ENCODE data around the gene ABCC3. TPM values are rescaled to one million over a fixed set of nuclear protein-coding genes. Genes with fewer than 3 reads are reported as not detected.

Gene ABCC3
- total and polyA plus RNA-seq, 2 of the 8 experiments (the other 6 are each of a cell fraction or from before 2014, with no cell fraction given), result 0.35 to 0.37 TPM

DNA sequence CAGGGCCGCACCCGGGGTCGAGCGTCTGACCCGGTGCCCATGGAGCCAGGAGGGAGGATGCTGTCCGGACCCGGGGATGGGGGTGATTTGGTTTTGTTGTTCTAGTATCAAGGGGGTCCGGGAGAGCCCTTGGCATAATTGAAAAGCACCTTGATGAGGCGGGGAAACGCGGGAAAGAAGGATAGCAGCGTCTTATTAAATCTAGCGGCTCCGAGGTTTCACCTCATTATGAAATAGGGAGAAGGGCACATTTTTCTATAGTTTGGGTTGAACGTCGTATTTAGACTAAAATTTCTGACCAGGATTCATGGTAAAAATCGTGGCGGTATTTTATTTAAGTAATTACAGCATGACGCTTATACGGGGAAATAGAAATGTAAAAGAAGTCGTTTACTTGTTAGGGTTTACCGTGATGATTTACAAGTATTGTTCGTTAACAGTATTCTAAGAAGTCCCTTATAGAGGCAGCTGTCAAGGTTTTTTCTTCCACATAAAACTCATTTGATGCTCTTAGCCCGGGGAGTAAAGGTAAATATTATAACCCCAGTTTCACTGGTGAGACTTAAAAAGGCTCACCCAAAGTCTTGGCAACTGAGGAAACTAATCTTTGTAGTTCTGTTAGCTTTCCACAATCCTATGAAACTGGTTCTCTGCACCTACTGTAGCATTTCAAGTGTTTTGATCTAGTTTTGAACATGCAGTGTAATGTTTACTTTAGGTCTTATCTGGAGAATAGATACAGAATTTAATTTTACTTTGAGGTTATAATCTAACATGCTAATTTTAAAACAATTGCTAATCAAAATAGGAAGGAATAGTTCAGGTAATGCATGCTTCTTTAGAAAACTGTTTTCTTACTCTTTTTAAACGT lies 85.5 kb downstream of the ABCC3 start:
- Histone ChIP-seq H3K23me2 (ENCODE audit: low read depth, low read length) (no peaks in the 10 kb centered on the region; the same call in 1 of the 2 replicates), H4K91ac (replicated peaks; ENCODE audit: insufficient read length, low read length) (peak overlapping the region; percentile 75), H3K36me3 (ENCODE audit: control insufficient read depth in 2 of 4, insufficient read depth in 4 of 4, low read length in 3 of 4) (0 out of 8 replicates have a peak, but pooled peaks cover 0 to 5% (median 1%) of the 10 kb centered on the region in 4 experiments), H3K18ac (ENCODE audit: extremely low read depth, low read length) (no peak overlapping the region), H3K14ac (ENCODE audit: insufficient read length) (peak overlapping the region; percentile 87), H3K4me2 (ENCODE audit: insufficient read depth in 1 of 2, low read depth in 2 of 2, low read length in 2 of 2) (peak overlapping the region; percentile 75 to 92), H2AFZ (ENCODE audit: low read length) (no peak overlapping the region), H3K4me1 (replicated peaks in 1 of 4; ENCODE audit: control insufficient read depth in 3 of 4, insufficient read depth in 4 of 4, low read length in 3 of 4) (peaks cover 0 to 8% (median 2%) of the 10 kb centered on the region in 4 experiments; a peak in 3 of 7 replicates), H4K5ac (ENCODE audit: insufficient read length, low read depth, low read length) (peak overlapping the region; percentile 98), H3K79me1 (ENCODE audit: low read depth, low read length) (no peaks in the 10 kb centered on the region), H4K20me1 (replicated peaks in 1 of 2; ENCODE audit: control insufficient read depth in 1 of 2, insufficient read depth in 2 of 2, low read length in 2 of 2) (peaks cover 15 to 27% of the 10 kb centered on the region in 2 experiments), H2BK120ac (replicated peaks; ENCODE audit: low read depth, low read length) (no peak overlapping the region), H2BK5ac (ENCODE audit: low read depth, low read length) (peak overlapping the region; percentile 98), H3K9me3 (ENCODE audit: insufficient read depth in 2 of 2, low read depth in 1 of 2, low read length in 1 of 2) (no peaks in the 10 kb centered on the region), H3K4me3 (ENCODE audit: extremely low read depth in 1 of 4, insufficient read depth in 2 of 4, low read depth in 3 of 4, low read length in 4 of 4) (peak overlapping the region; percentile 60 to 95 (median 94)), H2BK20ac (ENCODE audit: low read length) (no peak overlapping the region), H3K9ac (replicated peaks in 1 of 4; ENCODE audit: extremely low read depth in 1 of 4, low read depth in 3 of 4, low read length in 3 of 4) (peak overlapping the region; percentile 94 to 100 (median 98)), H2AK5ac (ENCODE audit: low read depth, low read length) (no peak overlapping the region), H3K27ac (ENCODE audit: low read depth, low read length) (peak overlapping the region; percentile 99), H3K23ac (ENCODE audit: insufficient read length) (no peak overlapping the region), H4K8ac (ENCODE audit: extremely low read depth, insufficient read depth, low read length) (peak overlapping the region; percentile 100), H3K79me2 (ENCODE audit: control insufficient read depth in 1 of 2, insufficient read depth in 2 of 2, low read length in 2 of 2) (peaks cover 52 to 58% of the 10 kb centered on the region in 2 experiments), H2BK12ac (ENCODE audit: low read depth, low read length) (no peak overlapping the region), H3K4ac (replicated peaks; ENCODE audit: insufficient read length, low read depth, low read length) (peak overlapping the region; percentile 92), H3K27me3 (replicated peaks in 1 of 4; ENCODE audit: control insufficient read depth in 3 of 4, extremely low read depth in 1 of 4, insufficient read depth in 3 of 4, low read length in 3 of 4) (no peaks in the 10 kb centered on the region), H3K56ac (replicated peaks; ENCODE audit: insufficient read length, low read depth, low read length) (no peak overlapping the region), H2BK15ac (ENCODE audit: low read length) (no peak overlapping the region)
- CTCF ChIA-PET (ENCODE audit: partially characterized antibody), result no interaction called here
- FAIRE-seq (no peak), DNase-seq (ENCODE audit: low read depth in 1 of 2, low spot score in 2 of 2) (no peak)
- TF ChIP-seq KDM4A (IDR thresholded peaks at IDR 0.05; ENCODE audit: low read depth, low read length, severe bottlenecking) (peak; percentile 16), SP1 (IDR thresholded peaks at IDR 0.05; ENCODE audit: low read depth, low read length) (no peak)
- POLR2A ChIA-PET (ENCODE audit: partially characterized antibody), result interaction anchor here (0.6 to 3.5 kb wide), 14 partner anchors 8 to 446 kb away, joined by 3 to 34 read pairs (median 4); partner anchors contain the start of genes ANKRD40, NME2 and TOB1
- WGBS, 2 experiments (ENCODE audit: extremely low coverage in 1 of 2, insufficient coverage in 1 of 2, insufficient read length in 1 of 2, insufficient replicate concordance in 2 of 2, low coverage in 1 of 2, low lambda C conversion rate in 2 of 2, missing lambda C conversion rate in 1 of 2), result 1% methylated on average over 23 of the region's 25 CpGs; no CpG with 5 or more reads in 1 of the 2 experiments

Measured in H1 (cell line).